ENCODE data around the gene ZNF430. TPM values are rescaled to one million over a fixed set of nuclear protein-coding genes. Genes with fewer than 3 reads are reported as not detected.

The ZNF430 gene
- total RNA-seq, 1 donor from 2014 or later: 23.7 TPM

DNA sequence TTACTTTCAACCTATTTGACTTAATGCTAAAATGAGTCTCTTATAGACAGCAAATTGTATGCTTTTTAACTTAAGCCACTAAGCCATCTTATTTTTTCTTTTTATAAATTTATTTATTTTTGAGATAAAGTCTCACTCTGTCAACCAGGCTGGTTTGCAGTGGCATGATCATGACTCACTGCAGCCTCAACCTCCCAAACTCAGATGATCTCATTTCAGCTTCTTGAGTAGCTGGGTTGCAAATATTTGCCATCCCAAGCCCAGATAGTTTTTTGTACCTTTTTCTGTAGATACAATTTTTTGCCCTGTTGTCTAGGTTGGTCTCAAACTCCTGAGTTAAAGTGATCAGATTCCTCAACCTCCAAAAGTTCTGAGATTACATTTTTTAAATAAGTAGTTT, 88.7 kb downstream of the ZNF430 start:
- intact Hi-C loops (cut with micrococcal nuclease): no loop called here

Other genes starting within 250 kb of the ZNF430 start
- gene ZNF66, start 244.4 kb upstream of the ZNF430 start, total RNA-seq: 12.1 and 14.0 TPM in 2 replicates
- gene ZNF85, start 97.4 kb upstream of the ZNF430 start, total RNA-seq: 10.5 and 13.4 TPM in 2 replicates
- gene ZNF714, start 61.5 kb downstream of the ZNF430 start, total RNA-seq: 27.2 and 29.6 TPM in 2 replicates
- 21.5 and 23.5 TPM in 2 replicates for gene ZNF431, start 121.4 kb downstream of the ZNF430 start, total RNA-seq